ENCODE results near the gene CMTM4.

The CMTM4 gene

GRCh38 chr16:66623755-66624154, 72.8 kb downstream of the CMTM4 start:
- TF ChIP-seq CTCF (IDR thresholded peaks at IDR 0.05; ENCODE audit: low read depth, low read length, missing control alignments): no peak
- H3K27me3 ChIP-seq (replicated peaks): no peaks in the 10 kb centered on the region

GRCh38 chr16:66622863-66623262, 73.7 kb downstream of the CMTM4 start:
- in situ Hi-C loops (cut with HindIII; ENCODE audit: low pct_ligation_motif_present, low sequenced_read_pairs): no loop called here
- Histone ChIP-seq H3K4me3 (ENCODE audit: low read depth, low read length) (no peak overlapping the region), H3K27ac (no peak overlapping the region), H3K27me3 (replicated peaks) (no peaks in the 10 kb centered on the region), H3K36me3 (replicated peaks) (no peaks in the 10 kb centered on the region)
- no peak for TF ChIP-seq CTCF (IDR thresholded peaks at IDR 0.05; ENCODE audit: low read depth, low read length, missing control alignments)
- no peak for DNase-seq

More at GRCh38 chr16:66623755-66624154, 72.8 kb downstream of the CMTM4 start:
- Histone ChIP-seq H3K4me3 (ENCODE audit: low read depth, low read length) (no peak overlapping the region), H3K36me3 (replicated peaks) (no peaks in the 10 kb centered on the region), H3K27ac (no peak overlapping the region)
- no peak for DNase-seq
- in situ Hi-C loops (cut with HindIII; ENCODE audit: low pct_ligation_motif_present, low sequenced_read_pairs): no loop called here

GRCh38 chr16:66621973-66622372, 74.6 kb downstream of the CMTM4 start:
- no peaks in the 10 kb centered on the region for H3K27me3 ChIP-seq (replicated peaks)
- in situ Hi-C loops (cut with HindIII; ENCODE audit: low pct_ligation_motif_present, low sequenced_read_pairs): no loop called here
- no peak for TF ChIP-seq CTCF (IDR thresholded peaks at IDR 0.05; ENCODE audit: low read depth, low read length, missing control alignments)
- no peak overlapping the region for H3K4me3 ChIP-seq (ENCODE audit: low read depth, low read length)
- no peak overlapping the region for H3K27ac ChIP-seq
- no peaks in the 10 kb centered on the region for H3K36me3 ChIP-seq (replicated peaks)
- DNase-seq: no peak

GRCh38 chr16:66620429-66620795, 76.1 kb downstream of the CMTM4 start:
- no peak for DNase-seq
- H3K36me3 ChIP-seq (replicated peaks): no peaks in the 10 kb centered on the region
- H3K27ac ChIP-seq: no peak overlapping the region
- H3K4me3 ChIP-seq (ENCODE audit: low read depth, low read length): no peak overlapping the region
- in situ Hi-C loops (cut with HindIII; ENCODE audit: low pct_ligation_motif_present, low sequenced_read_pairs): no loop called here
- TF ChIP-seq CTCF (IDR thresholded peaks at IDR 0.05; ENCODE audit: low read depth, low read length, missing control alignments): no peak
- no peaks in the 10 kb centered on the region for H3K27me3 ChIP-seq (replicated peaks)

- in situ Hi-C loops (cut with HindIII; ENCODE audit: low pct_ligation_motif_present, low sequenced_read_pairs): no loop called here
Observed at GRCh38 chr16:66619534-66620428, 76.8 kb downstream of the CMTM4 start.

More at GRCh38 chr16:66619534-66620428, 76.8 kb downstream of the CMTM4 start:
- H3K4me3 ChIP-seq (ENCODE audit: low read depth, low read length): no peak overlapping the region
- H3K27ac ChIP-seq: peak overlapping the region; percentile 90
- H3K27me3 ChIP-seq (replicated peaks): no peaks in the 10 kb centered on the region
- no peaks in the 10 kb centered on the region for H3K36me3 ChIP-seq (replicated peaks)
- TF ChIP-seq CTCF (IDR thresholded peaks at IDR 0.05; ENCODE audit: low read depth, low read length, missing control alignments): no peak
- peak; percentile 60 for DNase-seq

All from brain microvascular endothelial cell (primary cell).